Measurements from ENCODE around the gene PDPK1.
"Not testable (repeated sequence)": the region's sequence is repeated elsewhere in the genome, so short reads cannot be mapped to it uniquely, and the experiment has no call there.

Gene PDPK1

GRCh38 chr16:2540912-2541311, 3.1 kb downstream of the PDPK1 start:
- DNase-seq (ENCODE audit: low spot score), result not testable (repeated sequence)

GRCh38 chr16:2541409-2541808, 3.6 kb downstream of the PDPK1 start:
- not testable (repeated sequence) for DNase-seq (ENCODE audit: low spot score)

- DNase-seq (ENCODE audit: low spot score), result not testable (repeated sequence)
These were observed 6.0 kb downstream of the PDPK1 start for GRCh38 chr16:2543771-2544170.

GRCh38 chr16:2550283-2550878, 12.6 kb downstream of the PDPK1 start:
- not testable (repeated sequence) for DNase-seq (ENCODE audit: low spot score)

- DNase-seq (ENCODE audit: low spot score), result not testable (repeated sequence)
These were observed 13.6 kb downstream of the PDPK1 start for GRCh38 chr16:2551420-2551889.

GRCh38 chr16:2554709-2555425, 17.0 kb downstream of the PDPK1 start:
- not testable (repeated sequence) for DNase-seq (ENCODE audit: low spot score)

- DNase-seq (ENCODE audit: low spot score), result not testable (repeated sequence)
These were observed 19.3 kb downstream of the PDPK1 start for GRCh38 chr16:2557150-2557549.

- DNase-seq (ENCODE audit: low spot score), result not testable (repeated sequence)
These were observed 22.4 kb downstream of the PDPK1 start for GRCh38 chr16:2560131-2560797.

GRCh38 chr16:2560798-2561133, 22.9 kb downstream of the PDPK1 start:
- not testable (repeated sequence) for DNase-seq (ENCODE audit: low spot score)

GRCh38 chr16:2567506-2567905, 29.7 kb downstream of the PDPK1 start:
- DNase-seq (ENCODE audit: low spot score), result not testable (repeated sequence)

- DNase-seq (ENCODE audit: low spot score), result not testable (repeated sequence)
These were observed 30.8 kb downstream of the PDPK1 start for GRCh38 chr16:2568573-2568972.

- not testable (repeated sequence) for DNase-seq (ENCODE audit: low spot score)
These were observed 34.9 kb downstream of the PDPK1 start for GRCh38 chr16:2572704-2573103.

GRCh38 chr16:2575839-2576238, 38.0 kb downstream of the PDPK1 start:
- DNase-seq (ENCODE audit: low spot score), result not testable (repeated sequence)

- DNase-seq (ENCODE audit: low spot score), result not testable (repeated sequence)
These were observed 39.2 kb downstream of the PDPK1 start for GRCh38 chr16:2577044-2577443.

GRCh38 chr16:2578905-2579304, 41.1 kb downstream of the PDPK1 start:
- DNase-seq (ENCODE audit: low spot score), result not testable (repeated sequence)

GRCh38 chr16:2580143-2580542, 42.3 kb downstream of the PDPK1 start:
- not testable (repeated sequence) for DNase-seq (ENCODE audit: low spot score)

- DNase-seq (ENCODE audit: low spot score), result not testable (repeated sequence)
These were observed 43.0 kb downstream of the PDPK1 start for GRCh38 chr16:2580818-2581217.

- no peak for DNase-seq (ENCODE audit: low spot score)
These were observed 47.2 kb downstream of the PDPK1 start for GRCh38 chr16:2584729-2585650.

GRCh38 chr16:2585651-2586081, 47.8 kb downstream of the PDPK1 start:
- no peak for DNase-seq (ENCODE audit: low spot score)

- no peak for DNase-seq (ENCODE audit: low spot score)
These were observed 48.4 kb downstream of the PDPK1 start for GRCh38 chr16:2586241-2586640.

GRCh38 chr16:2586901-2587480, 49.2 kb downstream of the PDPK1 start:
- no peak for DNase-seq (ENCODE audit: low spot score)

Data from Ammon's horn (tissue), 1 donor.